BE2C (cell line): ENCODE results near the gene PCBP3.
"Not testable (repeated sequence)": the region's sequence is repeated elsewhere in the genome, so short reads cannot be mapped to it uniquely, and the experiment has no call there.

Source experiments
- DNase-seq: peaks from one replicate; pipeline ENCODE4 v3.0.0-alpha.2; 2020
- H3K27me3 ChIP-seq: fragments of 250-450 bp; sonication (Bioruptor Pico); 2 replicates; pipeline ENCODE4 v1.5.1; 2020; ENCODE audit warnings: mild to moderate bottlenecking
- H3K36me3 ChIP-seq: fragments of 250-450 bp; sonication (Bioruptor Pico); 2 replicates; pipeline ENCODE4 v1.5.1; 2020; ENCODE audit warnings: mild to moderate bottlenecking
- H3K4me1 ChIP-seq: fragments of 250-450 bp; sonication (Bioruptor Pico); 2 replicates; pipeline ENCODE4 v1.5.1; 2020
- H3K4me3 ChIP-seq: 2 replicates; pipeline ENCODE4 v1.5.1; 2011; ENCODE audit warnings: low read depth, low read length
- H3K9me3 ChIP-seq: fragments of 250-450 bp; sonication (Bioruptor Pico); 2 replicates; pipeline ENCODE4 v1.5.1; 2020
- CTCF ChIP-seq: IDR thresholded peaks from 2 replicates; pipeline ENCODE4 v1.5.1; 2012; ENCODE audit warnings: mild to moderate bottlenecking, low read depth, low read length

Gene PCBP3

GRCh38 chr21:45883090-45883489 lies 239.6 kb downstream of the PCBP3 start:
- no peak for TF ChIP-seq CTCF
- Histone ChIP-seq H3K36me3 (no peaks in the 10 kb centered on the region), H3K4me1 (peaks cover 21% of the 10 kb centered on the region), H3K4me3 (no peak overlapping the region), H3K27me3 (no peaks in the 10 kb centered on the region), H3K9me3 (no peaks in the 10 kb centered on the region)
- no peak for DNase-seq

GRCh38 chr21:45885597-45885929 lies 242.0 kb downstream of the PCBP3 start:
- no peak overlapping the region for H3K4me3 ChIP-seq
- no peaks in the 10 kb centered on the region for H3K9me3 ChIP-seq
- no peaks in the 10 kb centered on the region for H3K36me3 ChIP-seq
- DNase-seq = no peak
- no peak for TF ChIP-seq CTCF
- peaks cover 19% of the 10 kb centered on the region for H3K4me1 ChIP-seq
- H3K27me3 ChIP-seq = no peaks in the 10 kb centered on the region

- H3K36me3 ChIP-seq, H3K9me3 ChIP-seq, DNase-seq, H3K27me3 ChIP-seq, H3K4me3 ChIP-seq: not testable (repeated sequence)
- H3K4me1 ChIP-seq = peaks cover 19% of the 10 kb centered on the region
Measured at GRCh38 chr21:45885930-45886601, 242.5 kb downstream of the PCBP3 start.

GRCh38 chr21:45886610-45887026 lies 243.1 kb downstream of the PCBP3 start:
- Histone ChIP-seq H3K27me3 (no peaks in the 10 kb centered on the region), H3K4me3 (no peak overlapping the region), H3K36me3 (no peaks in the 10 kb centered on the region), H3K9me3 (no peaks in the 10 kb centered on the region), H3K4me1 (peaks cover 19% of the 10 kb centered on the region)
- TF ChIP-seq CTCF = no peak
- DNase-seq = no peak

- Histone ChIP-seq H3K9me3 (no peaks in the 10 kb centered on the region), H3K27me3 (no peaks in the 10 kb centered on the region), H3K4me3 (no peak overlapping the region), H3K4me1 (peaks cover 25% of the 10 kb centered on the region), H3K36me3 (no peaks in the 10 kb centered on the region)
- DNase-seq = peak; percentile 52
- TF ChIP-seq CTCF = no peak
Measured at GRCh38 chr21:45887120-45887611, 243.6 kb downstream of the PCBP3 start.

GRCh38 chr21:45887788-45888187 lies 244.3 kb downstream of the PCBP3 start:
- no peak overlapping the region for H3K4me3 ChIP-seq
- H3K27me3 ChIP-seq = no peaks in the 10 kb centered on the region
- peaks cover 31% of the 10 kb centered on the region for H3K4me1 ChIP-seq
- peak; percentile 68 for DNase-seq
- no peak for TF ChIP-seq CTCF
- no peaks in the 10 kb centered on the region for H3K36me3 ChIP-seq
- H3K9me3 ChIP-seq = no peaks in the 10 kb centered on the region
